HepG2 (cell line): Measurements from ENCODE around the gene ADAT3. TPM values are rescaled to one million over a fixed set of nuclear protein-coding genes. Genes with fewer than 3 reads are reported as not detected.

ENCODE experiments used
- ATAC-seq: fragments of 200-7000 bp; cut with Tn5 transposase; 3 replicates; pipeline ENCODE4 v1.9.1; 2020; ENCODE audit warnings: mild to moderate bottlenecking, moderate library complexity
- BruUV-seq: library from RNA; stranded (reverse); fragments of 400-500 nt; replicated peaks from 2 replicates; lab custom pipeline; 2021; lab: Mats Ljungman, UMichigan
- CTCF ChIA-PET: fragments of 300-600 bp; formaldehyde crosslinking; extraction: SDS; loops from one replicate; lab custom pipeline; 2021; ENCODE audit warnings: low total read pairs, inconsistent platforms, low intra/inter-chr PET ratio; lab: Yijun Ruan, JAX
- POLR2A ChIA-PET: fragments of 350-600 bp; sonication (Branson Sonifier 250); formaldehyde crosslinking; loops from one replicate; lab custom pipeline; 2020; ENCODE audit warnings: antibody characterized with exemption, inconsistent platforms; lab: Yijun Ruan, JAX
- DNase-seq: peaks from one replicate; pipeline ENCODE4 v3.0.0-alpha.2; 2015; ENCODE audit warnings: low spot score
- FAIRE-seq: peaks from 3 replicates; lab custom pipeline; 2011; peaks lifted over from hg19 to GRCh38; lab: Jason Lieb, UNC
- H2AFZ ChIP-seq: one replicate; pipeline ENCODE4 v1.6.1; 2011; ENCODE audit warnings: low read length, inconsistent platforms
- H3K27ac ChIP-seq: fragments of 300-600 bp; 3 replicates; pipeline ENCODE4 v1.8.0; 2011; ENCODE audit warnings: mixed run types, mild to moderate bottlenecking, mixed read lengths, low read length, inconsistent platforms; ENCODE audit not compliant: insufficient read depth; ENCODE audit errors: extremely low read length
- H3K27me3 ChIP-seq, 2 experiments: fragments of 200-600 bp in 1 of 2; 2 replicates in 1 of 2; 3 replicates in 1 of 2; pipeline versions ENCODE4 v1.6.0 to v1.8.0; 2011; ENCODE audit warnings: low read length in 2 of 2, mild to moderate bottlenecking in 2 of 2, moderate library complexity in 2 of 2, inconsistent platforms in 1 of 2; ENCODE audit not compliant: insufficient read depth in 2 of 2, control insufficient read depth in 1 of 2
- H3K36me3 ChIP-seq, 2 experiments: fragments of 200-600 bp in 1 of 2; replicated peaks in 1 of 2; 2 replicates in 1 of 2; 3 replicates in 1 of 2; pipeline versions ENCODE4 v1.5.1 to v1.8.0; 2011; ENCODE audit warnings: low read length in 2 of 2, inconsistent platforms in 1 of 2; ENCODE audit not compliant: insufficient read depth in 2 of 2, control insufficient read depth in 1 of 2
- H3K4me1 ChIP-seq: 2 replicates; pipeline ENCODE4 v1.5.1; 2012; ENCODE audit warnings: low read length, inconsistent platforms; ENCODE audit not compliant: insufficient read depth
- H3K4me2 ChIP-seq: 2 replicates; pipeline ENCODE4 v1.6.0; 2011; ENCODE audit warnings: low read depth, low read length, inconsistent platforms
- H3K4me3 ChIP-seq, 3 experiments: fragments of 200-600 bp in 1 of 3; sonication (generic), shearing (Covaris generic) in 1 of 3; replicated peaks in 1 of 3; 2 replicates each; pipeline ENCODE4 v1.5.1; 2011 to 2016; ENCODE audit warnings: low read length in 3 of 3, inconsistent platforms in 2 of 3, low read depth in 2 of 3, mild to moderate bottlenecking in 2 of 3, control low read depth in 1 of 3, mixed read lengths in 1 of 3; ENCODE audit not compliant: insufficient read depth in 1 of 3
- H3K79me2 ChIP-seq: one replicate; pipeline ENCODE4 v1.6.1; 2011; ENCODE audit warnings: low read length, inconsistent platforms; ENCODE audit not compliant: insufficient read depth
- H3K9ac ChIP-seq: 2 replicates; pipeline ENCODE4 v1.6.0; 2011; ENCODE audit warnings: mild to moderate bottlenecking, low read depth, low read length, inconsistent platforms; ENCODE audit not compliant: insufficient read depth
- H3K9me3 ChIP-seq: 2 replicates; pipeline ENCODE4 v1.5.1; 2012; ENCODE audit warnings: mild to moderate bottlenecking, low read length
- H4K20me1 ChIP-seq: 2 replicates; pipeline ENCODE4 v1.6.0; 2011; ENCODE audit warnings: inconsistent platforms, mild to moderate bottlenecking, low read length, moderate library complexity; ENCODE audit not compliant: insufficient read depth
- BORCS8-MEF2B ChIP-seq: sonication (generic); formaldehyde crosslinking; IDR thresholded peaks from 2 replicates; pipeline ENCODE4 v1.8.0; 2022; ENCODE audit warnings: mild to moderate bottlenecking, missing genetic modification reagents
- CEBPG ChIP-seq: IDR thresholded peaks from 2 replicates; pipeline ENCODE4 v1.6.1; 2016
- CREM ChIP-seq, 2 experiments: sonication (generic) in 1 of 2; formaldehyde crosslinking in 1 of 2; IDR thresholded peaks; 2 replicates each; pipeline versions ENCODE4 v1.4.0 to v1.6.1; 2016 to 2020; ENCODE audit warnings: antibody characterized with exemption in 1 of 2, mild to moderate bottlenecking in 1 of 2, missing genetic modification reagents in 1 of 2
- HOXA3 ChIP-seq: sonication (generic); formaldehyde crosslinking; IDR thresholded peaks from 2 replicates; pipeline ENCODE4 v1.5.0; 2020; ENCODE audit warnings: missing genetic modification reagents
- RBAK ChIP-seq: sonication (generic); formaldehyde crosslinking; IDR thresholded peaks from 2 replicates; pipeline ENCODE4 v1.5.1; 2020; ENCODE audit warnings: mild to moderate bottlenecking, missing genetic modification reagents
- RFX1 ChIP-seq: fragments of 450-650 bp; IDR thresholded peaks from 2 replicates; pipeline ENCODE4 v1.6.1; 2017
- RFX5 ChIP-seq: IDR thresholded peaks from 2 replicates; pipeline ENCODE4 v1.6.1; 2011; ENCODE audit warnings: low read depth, low read length, improper control_type of control experiment
- SOX13 ChIP-seq, 3 experiments: fragments of 450-650 bp in 1 of 3; sonication (generic) in 1 of 3; formaldehyde crosslinking in 1 of 3; IDR thresholded peaks in 2 of 3; conservative IDR thresholded peaks in 1 of 3; 2 replicates each; pipeline versions ENCODE4 v1.5.0 to v1.6.1; 2016 to 2020; ENCODE audit warnings: antibody characterized with exemption in 1 of 3, mild to moderate bottlenecking in 1 of 3, missing compliant biosample characterization in 1 of 3, missing genetic modification reagents in 1 of 3, moderate library complexity in 1 of 3
- TSC22D2 ChIP-seq: sonication (generic); formaldehyde crosslinking; IDR thresholded peaks from 2 replicates; pipeline ENCODE4 v1.5.1; 2020; ENCODE audit warnings: missing genetic modification reagents, mild to moderate bottlenecking, borderline replicate concordance
- ZMYM3 ChIP-seq: sonication (generic); formaldehyde crosslinking; IDR thresholded peaks from 2 replicates; pipeline ENCODE4 v1.5.1; 2020; ENCODE audit warnings: mild to moderate bottlenecking, missing genetic modification reagents
- ZNF33A ChIP-seq: sonication (generic); formaldehyde crosslinking; IDR thresholded peaks from 2 replicates; pipeline ENCODE4 v1.5.1; 2020; ENCODE audit warnings: missing genetic modification reagents, mild to moderate bottlenecking, moderate library complexity, borderline replicate concordance
- ZNF44 ChIP-seq: sonication (generic); formaldehyde crosslinking; IDR thresholded peaks from 2 replicates; pipeline ENCODE4 v1.5.1; 2020; ENCODE audit warnings: mild to moderate bottlenecking, missing genetic modification reagents
- ZNF546 ChIP-seq: sonication (generic); formaldehyde crosslinking; conservative IDR thresholded peaks from 2 replicates; pipeline ENCODE4 v1.8.1; 2023; ENCODE audit warnings: mild to moderate bottlenecking, missing genetic modification reagents
- ZNF790 ChIP-seq: sonication (generic); formaldehyde crosslinking; IDR thresholded peaks from 2 replicates; pipeline ENCODE4 v1.8.0; 2022; ENCODE audit warnings: missing genetic modification reagents, mild to moderate bottlenecking, borderline replicate concordance
- WGBS: methylation state at CpG from one replicate; pipeline ENCODE4 v1.1.6; 2017; ENCODE audit warnings: low lambda C conversion rate; 5-methylcytosine and 5-hydroxymethylcytosine counted together
- in situ Hi-C: cut with HindIII; loops from 2 replicates; pipeline ENCODE4 v1.10.0; 2017; ENCODE audit warnings: low pct_unique_long_range_greater_than_20kb; ENCODE audit not compliant: extremely low pct_ligation_motif_present
- intact Hi-C: fragments of 100-400 bp; cut with micrococcal nuclease; formaldehyde crosslinking; loops from one replicate; pipeline ENCODE4 v1.10.0; 2022; ENCODE audit not compliant: unreplicated experiment
- polyA plus RNA-seq, 8 experiments: library from polyadenylated mRNA; depleted of rRNA in 3 of 8; stranded (reverse) in 7 of 8; unstranded in 1 of 8; fragments of >200 nt; fragmentation: Illumina TruSeq in 4 of 8; extraction: Trizol in 4 of 8; gene quantifications; 2 replicates each; pipeline versions ENCODE4 v1.2.1 to v1.2.3, GENCODE V29; 2011 to 2016; ENCODE audit warnings: low read depth in 4 of 8, missing spikeins in 1 of 8, mixed read lengths in 1 of 8; ENCODE audit not compliant: insufficient read depth in 1 of 8
- total RNA-seq, 5 experiments: library from RNA; depleted of rRNA; stranded (reverse); fragments of >200 nt; fragmentation: Illumina TruSeq; extraction: Trizol; gene quantifications; 2 replicates each; pipeline ENCODE4 v1.2.3, GENCODE V29; 2016; ENCODE audit warnings: low read depth in 1 of 5
- TF ChIP-seq, protein P1 (sequence below): sonication (generic); formaldehyde crosslinking; IDR thresholded peaks from 2 replicates; pipeline ENCODE4 v1.5.0; 2020; ENCODE audit warnings: mild to moderate bottlenecking, missing genetic modification reagents
- TF ChIP-seq, protein P2 (sequence below): sonication (generic); formaldehyde crosslinking; IDR thresholded peaks from 2 replicates; pipeline ENCODE4 v1.5.1; 2020; ENCODE audit warnings: missing genetic modification reagents, mild to moderate bottlenecking, borderline replicate concordance
- TF ChIP-seq, protein P3 (sequence below): sonication (generic); formaldehyde crosslinking; IDR thresholded peaks from 2 replicates; pipeline ENCODE4 v1.8.0; 2022; ENCODE audit warnings: mild to moderate bottlenecking, missing genetic modification reagents; ENCODE audit not compliant: insufficient replicate concordance
- TF ChIP-seq, protein P4 (sequence below): sonication (generic); formaldehyde crosslinking; IDR thresholded peaks from 2 replicates; pipeline ENCODE4 v1.4.0; 2020; ENCODE audit warnings: low read depth, mild to moderate bottlenecking, missing genetic modification reagents

The ADAT3 gene
- total and polyA plus RNA-seq, 2 of the 13 experiments (the other 11 are each of a cell fraction or from before 2014, with no cell fraction given) = 0.95 to 3.5 TPM

DNA sequence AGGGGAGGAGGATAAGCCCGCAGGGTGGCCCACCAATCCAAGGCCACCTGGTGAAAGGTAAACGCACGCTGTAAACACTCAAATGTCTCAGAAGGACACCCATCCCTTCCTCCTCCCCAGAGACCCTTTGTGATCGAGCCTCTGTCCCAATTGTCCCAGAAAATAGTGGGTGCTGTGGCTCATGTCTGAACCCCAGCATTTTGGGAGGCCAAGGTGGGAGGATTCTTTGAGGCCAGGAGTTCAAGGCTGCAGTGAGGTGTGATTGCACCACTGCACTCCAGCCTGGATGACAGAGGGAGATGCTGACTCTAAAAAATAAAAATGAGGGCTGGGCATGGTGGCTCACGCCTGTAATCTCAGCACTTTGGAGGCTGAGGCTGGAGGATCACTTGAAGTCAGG, 16.8 kb upstream of the ADAT3 start (continued):
- TF ChIP-seq, protein P1, sequence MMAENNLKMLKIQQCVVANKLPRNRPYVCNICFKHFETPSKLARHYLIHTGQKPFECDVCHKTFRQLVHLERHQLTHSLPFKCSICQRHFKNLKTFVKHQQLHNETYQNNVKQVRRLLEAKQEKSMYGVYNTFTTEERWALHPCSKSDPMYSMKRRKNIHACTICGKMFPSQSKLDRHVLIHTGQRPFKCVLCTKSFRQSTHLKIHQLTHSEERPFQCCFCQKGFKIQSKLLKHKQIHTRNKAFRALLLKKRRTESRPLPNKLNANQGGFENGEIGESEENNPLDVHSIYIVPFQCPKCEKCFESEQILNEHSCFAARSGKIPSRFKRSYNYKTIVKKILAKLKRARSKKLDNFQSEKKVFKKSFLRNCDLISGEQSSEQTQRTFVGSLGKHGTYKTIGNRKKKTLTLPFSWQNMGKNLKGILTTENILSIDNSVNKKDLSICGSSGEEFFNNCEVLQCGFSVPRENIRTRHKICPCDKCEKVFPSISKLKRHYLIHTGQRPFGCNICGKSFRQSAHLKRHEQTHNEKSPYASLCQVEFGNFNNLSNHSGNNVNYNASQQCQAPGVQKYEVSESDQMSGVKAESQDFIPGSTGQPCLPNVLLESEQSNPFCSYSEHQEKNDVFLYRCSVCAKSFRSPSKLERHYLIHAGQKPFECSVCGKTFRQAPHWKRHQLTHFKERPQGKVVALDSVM (CRISPR knock-in tag) = peak; percentile 94
- TF ChIP-seq, protein P2, sequence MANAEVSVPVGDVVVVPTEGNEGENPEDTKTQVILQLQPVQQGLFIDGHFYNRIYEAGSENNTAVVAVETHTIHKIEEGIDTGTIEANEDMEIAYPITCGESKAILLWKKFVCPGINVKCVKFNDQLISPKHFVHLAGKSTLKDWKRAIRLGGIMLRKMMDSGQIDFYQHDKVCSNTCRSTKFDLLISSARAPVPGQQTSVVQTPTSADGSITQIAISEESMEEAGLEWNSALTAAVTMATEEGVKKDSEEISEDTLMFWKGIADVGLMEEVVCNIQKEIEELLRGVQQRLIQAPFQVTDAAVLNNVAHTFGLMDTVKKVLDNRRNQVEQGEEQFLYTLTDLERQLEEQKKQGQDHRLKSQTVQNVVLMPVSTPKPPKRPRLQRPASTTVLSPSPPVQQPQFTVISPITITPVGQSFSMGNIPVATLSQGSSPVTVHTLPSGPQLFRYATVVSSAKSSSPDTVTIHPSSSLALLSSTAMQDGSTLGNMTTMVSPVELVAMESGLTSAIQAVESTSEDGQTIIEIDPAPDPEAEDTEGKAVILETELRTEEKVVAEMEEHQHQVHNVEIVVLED = peak; percentile 23; the same call in 1 of the 2 replicates
- TF ChIP-seq ZNF44 = no peak
- no peak for TF ChIP-seq ZNF546 (CRISPR knock-in tag)
- 0 out of 2 replicates have a peak, but pooled peaks have one; percentile 26 for TF ChIP-seq ZMYM3

DNA sequence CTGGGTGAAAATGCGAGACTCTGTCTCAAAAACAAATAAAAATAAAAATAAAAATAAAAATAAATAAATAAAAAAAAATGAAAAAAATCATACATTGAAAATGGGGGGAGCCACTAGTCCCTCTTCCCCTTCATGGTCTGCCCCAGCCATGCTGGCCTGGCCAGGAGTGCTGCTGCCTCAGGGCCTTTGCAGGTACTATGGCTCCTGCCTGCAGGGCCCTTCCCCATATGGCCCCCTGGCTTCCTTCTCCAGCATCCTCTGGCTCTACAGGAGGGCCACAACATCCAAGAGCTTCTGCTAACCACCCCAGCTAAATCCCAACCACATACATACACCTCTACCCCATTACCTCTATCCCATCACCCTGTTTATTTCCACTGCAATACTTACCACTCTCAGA, 15.3 kb upstream of the ADAT3 start:
- BruUV-seq = no TSS peak
- H3K4me2 ChIP-seq = peak overlapping the region; percentile 18; the same call in 1 of the 2 replicates
- H3K27ac ChIP-seq = no peak overlapping the region
- H4K20me1 ChIP-seq = no peaks in the 10 kb centered on the region
- no peak for FAIRE-seq
- intact Hi-C loops (no loop called here), in situ Hi-C loops (no loop called here)
- 89% methylated on average over 1 of the region's 1 CpG for WGBS
- no peak for DNase-seq
- H3K9me3 ChIP-seq = no peaks in the 10 kb centered on the region
- H3K79me2 ChIP-seq = peaks cover 2% of the 10 kb centered on the region
- H3K4me1 ChIP-seq = peaks cover 35% of the 10 kb centered on the region
- no peak for ATAC-seq
- H2AFZ ChIP-seq = peak overlapping the region; percentile 69
- no peaks in the 10 kb centered on the region for H3K27me3 ChIP-seq
- ChIA-PET CTCF (no interaction called here), POLR2A (no interaction called here)
- no peak overlapping the region for H3K4me3 ChIP-seq
- no peaks in the 10 kb centered on the region for H3K36me3 ChIP-seq
- no peak overlapping the region for H3K9ac ChIP-seq
- TF ChIP-seq RFX1 = no peak
- no peak for TF ChIP-seq RBAK (CRISPR knock-in tag)
- TF ChIP-seq SOX13 (IDR thresholded peaks at IDR 0.05) = no peak
- TF ChIP-seq SOX13 (CRISPR knock-in tag; conservative IDR thresholded peaks at IDR 0.05 in 1 of 2, IDR thresholded peaks at IDR 0.05 in 1 of 2) = no peak
- no peak for TF ChIP-seq RFX5
- TF ChIP-seq ZNF790 (CRISPR knock-in tag) = no peak
- TF ChIP-seq ZNF546 (CRISPR knock-in tag) = no peak
- no peak for TF ChIP-seq ZNF33A (CRISPR knock-in tag)
- no peak for TF ChIP-seq CREM (IDR thresholded peaks at IDR 0.05)
- TF ChIP-seq CREM (CRISPR knock-in tag; IDR thresholded peaks at IDR 0.05) = no peak
- TF ChIP-seq, protein P3, sequence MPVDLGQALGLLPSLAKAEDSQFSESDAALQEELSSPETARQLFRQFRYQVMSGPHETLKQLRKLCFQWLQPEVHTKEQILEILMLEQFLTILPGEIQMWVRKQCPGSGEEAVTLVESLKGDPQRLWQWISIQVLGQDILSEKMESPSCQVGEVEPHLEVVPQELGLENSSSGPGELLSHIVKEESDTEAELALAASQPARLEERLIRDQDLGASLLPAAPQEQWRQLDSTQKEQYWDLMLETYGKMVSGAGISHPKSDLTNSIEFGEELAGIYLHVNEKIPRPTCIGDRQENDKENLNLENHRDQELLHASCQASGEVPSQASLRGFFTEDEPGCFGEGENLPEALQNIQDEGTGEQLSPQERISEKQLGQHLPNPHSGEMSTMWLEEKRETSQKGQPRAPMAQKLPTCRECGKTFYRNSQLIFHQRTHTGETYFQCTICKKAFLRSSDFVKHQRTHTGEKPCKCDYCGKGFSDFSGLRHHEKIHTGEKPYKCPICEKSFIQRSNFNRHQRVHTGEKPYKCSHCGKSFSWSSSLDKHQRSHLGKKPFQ = no peak
- TF ChIP-seq, protein P4, sequence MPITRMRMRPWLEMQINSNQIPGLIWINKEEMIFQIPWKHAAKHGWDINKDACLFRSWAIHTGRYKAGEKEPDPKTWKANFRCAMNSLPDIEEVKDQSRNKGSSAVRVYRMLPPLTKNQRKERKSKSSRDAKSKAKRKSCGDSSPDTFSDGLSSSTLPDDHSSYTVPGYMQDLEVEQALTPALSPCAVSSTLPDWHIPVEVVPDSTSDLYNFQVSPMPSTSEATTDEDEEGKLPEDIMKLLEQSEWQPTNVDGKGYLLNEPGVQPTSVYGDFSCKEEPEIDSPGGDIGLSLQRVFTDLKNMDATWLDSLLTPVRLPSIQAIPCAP = no peak
- TF ChIP-seq HOXA3 (CRISPR knock-in tag) = no peak
- TF ChIP-seq TSC22D2 (CRISPR knock-in tag) = no peak
- TF ChIP-seq CEBPG = no peak
- TF ChIP-seq BORCS8-MEF2B = no peak
